WTC11 (cell line): ENCODE results near the gene PRKCB. TPM values are rescaled to one million over a fixed set of nuclear protein-coding genes. Genes with fewer than 3 reads are reported as not detected.

Experiments used
- ATAC-seq: fragments of 200-7000 bp; cut with Tn5 transposase; 2 replicates; pipeline ENCODE4 v1.10.0; 2021; ENCODE audit warnings: mild to moderate bottlenecking, moderate library complexity
- CTCF ChIA-PET: fragments of 300-600 bp; sonication (Branson Sonifier 250); formaldehyde crosslinking; loops from one replicate; lab custom pipeline; 2021; ENCODE audit warnings: antibody characterized with exemption; lab: Charles Lee
- POLR2A ChIA-PET: fragments of 350-600 bp; sonication (Branson Sonifier 250); formaldehyde crosslinking; loops from one replicate; lab custom pipeline; 2021; ENCODE audit warnings: antibody characterized with exemption; lab: Charles Lee
- DNase-seq: peaks from one replicate; pipeline ENCODE4 v3.0.0; 2021; ENCODE audit warnings: low spot score
- H3K27ac Mint-ChIP-seq: 2 replicates; pipeline ENCODE4 v1.8.0; 2021; ENCODE audit warnings: mixed read lengths
- H3K27me3 Mint-ChIP-seq: 2 replicates; pipeline ENCODE4 v1.8.0; 2021; ENCODE audit warnings: low read depth, mild to moderate bottlenecking, moderate library complexity, mixed read lengths
- H3K36me3 Mint-ChIP-seq: 2 replicates; pipeline ENCODE4 v1.8.0; 2021; ENCODE audit warnings: mixed read lengths
- H3K4me1 Mint-ChIP-seq: 2 replicates; pipeline ENCODE4 v1.8.0; 2022; ENCODE audit warnings: mixed read lengths
- H3K4me3 Mint-ChIP-seq: 2 replicates; pipeline ENCODE4 v1.8.0; 2021; ENCODE audit warnings: mild to moderate bottlenecking, moderate library complexity, mixed read lengths
- H3K9me3 Mint-ChIP-seq: 2 replicates; pipeline ENCODE4 v1.8.0; 2021; ENCODE audit warnings: mixed read lengths
- ATF1 ChIP-seq: sonication (generic); formaldehyde crosslinking; IDR thresholded peaks from 2 replicates; pipeline ENCODE4 v1.8.1; 2023; ENCODE audit warnings: mild to moderate bottlenecking, moderate library complexity, missing genetic modification reagents
- CDX4 ChIP-seq: fragments of 250-450 bp; sonication (Bioruptor Pico); IDR thresholded peaks from 2 replicates; pipeline ENCODE4 v1.9.0; 2021; ENCODE audit warnings: moderate library complexity, mild to moderate bottlenecking, inconsistent platforms, borderline replicate concordance
- E2F4 ChIP-seq: sonication (generic); formaldehyde crosslinking; IDR thresholded peaks from 2 replicates; pipeline ENCODE4 v1.8.1; 2022; ENCODE audit warnings: low read depth, mild to moderate bottlenecking, moderate library complexity, missing genetic modification reagents, borderline replicate concordance
- EMX1 ChIP-seq: fragments of 250-450 bp; sonication (Bioruptor Pico); IDR thresholded peaks from 2 replicates; pipeline ENCODE4 v1.8.0; 2021; ENCODE audit warnings: mild to moderate bottlenecking
- FOXJ3 ChIP-seq: sonication (generic); formaldehyde crosslinking; IDR thresholded peaks from 2 replicates; pipeline ENCODE4 v1.9.0; 2021; ENCODE audit warnings: missing genetic modification reagents, mild to moderate bottlenecking, borderline replicate concordance
- FOXP1 ChIP-seq: sonication (generic); formaldehyde crosslinking; IDR thresholded peaks from 2 replicates; pipeline ENCODE4 v1.8.0; 2022; ENCODE audit warnings: missing genetic modification reagents, mild to moderate bottlenecking, moderate library complexity, borderline replicate concordance
- GRHL2 ChIP-seq: fragments of 250-450 bp; sonication (Bioruptor Pico); IDR thresholded peaks from 2 replicates; pipeline ENCODE4 v1.8.0; 2022; ENCODE audit warnings: mild to moderate bottlenecking, moderate library complexity; ENCODE audit not compliant: insufficient replicate concordance, severe bottlenecking
- GTF2I ChIP-seq: fragments of 250-450 bp; sonication (Bioruptor Pico); conservative IDR thresholded peaks from 2 replicates; pipeline ENCODE4 v1.4.0; 2021; ENCODE audit warnings: mild to moderate bottlenecking
- KAT7 ChIP-seq: sonication (generic); formaldehyde crosslinking; IDR thresholded peaks from 2 replicates; pipeline ENCODE4 v1.8.1; 2023; ENCODE audit warnings: missing genetic modification reagents, mild to moderate bottlenecking, borderline replicate concordance
- NFE2L1 ChIP-seq: sonication (generic); formaldehyde crosslinking; IDR thresholded peaks from 2 replicates; pipeline ENCODE4 v1.8.1; 2023; ENCODE audit warnings: missing genetic modification reagents
- NFYB ChIP-seq: sonication (generic); formaldehyde crosslinking; conservative IDR thresholded peaks from 2 replicates; pipeline ENCODE4 v1.8.0; 2022; ENCODE audit warnings: low read depth, missing genetic modification reagents
- NR1H2 ChIP-seq: sonication (generic); formaldehyde crosslinking; IDR thresholded peaks from 2 replicates; pipeline ENCODE4 v1.9.0; 2021; ENCODE audit warnings: mild to moderate bottlenecking, moderate library complexity, missing genetic modification reagents
- TP53 ChIP-seq: sonication (generic); formaldehyde crosslinking; IDR thresholded peaks from 2 replicates; pipeline ENCODE4 v1.8.1; 2023; ENCODE audit warnings: mild to moderate bottlenecking, missing genetic modification reagents
- ZBTB21 ChIP-seq: sonication (generic); formaldehyde crosslinking; IDR thresholded peaks from 2 replicates; pipeline ENCODE4 v1.8.1; 2023; ENCODE audit warnings: mild to moderate bottlenecking, missing genetic modification reagents, borderline replicate concordance
- ZNF138 ChIP-seq: sonication (generic); formaldehyde crosslinking; conservative IDR thresholded peaks from 2 replicates; pipeline ENCODE4 v1.8.1; 2022; ENCODE audit warnings: mild to moderate bottlenecking, moderate library complexity, missing genetic modification reagents
- ZNF219 ChIP-seq: sonication (generic); formaldehyde crosslinking; IDR thresholded peaks from 2 replicates; pipeline ENCODE4 v1.8.0; 2023; ENCODE audit warnings: missing genetic modification reagents, mild to moderate bottlenecking, borderline replicate concordance
- ZNF232 ChIP-seq: sonication (generic); formaldehyde crosslinking; IDR thresholded peaks from 2 replicates; pipeline ENCODE4 v1.8.0; 2022; ENCODE audit warnings: mild to moderate bottlenecking, missing genetic modification reagents
- ZNF281 ChIP-seq: sonication (generic); formaldehyde crosslinking; IDR thresholded peaks from 2 replicates; pipeline ENCODE4 v1.8.0; 2023; ENCODE audit warnings: mild to moderate bottlenecking, missing genetic modification reagents
- total RNA-seq: library from RNA; stranded (reverse); gene quantifications from 3 replicates; pipeline ENCODE4 v1.2.3, GENCODE V29; 2021
- TF ChIP-seq, protein P1 (sequence below): fragments of 250-450 bp; sonication (Bioruptor Pico); IDR thresholded peaks from 2 replicates; pipeline ENCODE4 v2.1.2; 2022; ENCODE audit warnings: mild to moderate bottlenecking, moderate library complexity
- TF ChIP-seq, protein P2 (sequence below): sonication (generic); formaldehyde crosslinking; IDR thresholded peaks from 2 replicates; pipeline ENCODE4 v1.8.0; 2022; ENCODE audit warnings: mild to moderate bottlenecking, missing genetic modification reagents

The PRKCB gene
- total RNA-seq, 1 experiment from 2014 or later, result 6.9 TPM

GRCh38 chr16:23838485-23839142 is 2.8 kb downstream of the PRKCB start:
- Mint-ChIP-seq H3K4me3 (no peak overlapping the region), H3K27me3 (peaks cover 77% of the 10 kb centered on the region), H3K4me1 (peaks cover 30% of the 10 kb centered on the region), H3K36me3 (no peaks in the 10 kb centered on the region), H3K9me3 (no peaks in the 10 kb centered on the region), H3K27ac (no peak overlapping the region)
- ATAC-seq (no peak), DNase-seq (no peak)
- TF ChIP-seq KAT7 (CRISPR knock-in tag) (no peak), GTF2I (CRISPR knock-in tag) (no peak), ZNF138 (CRISPR knock-in tag) (no peak), ATF1 (CRISPR knock-in tag) (no peak)
- TF ChIP-seq, protein P1, sequence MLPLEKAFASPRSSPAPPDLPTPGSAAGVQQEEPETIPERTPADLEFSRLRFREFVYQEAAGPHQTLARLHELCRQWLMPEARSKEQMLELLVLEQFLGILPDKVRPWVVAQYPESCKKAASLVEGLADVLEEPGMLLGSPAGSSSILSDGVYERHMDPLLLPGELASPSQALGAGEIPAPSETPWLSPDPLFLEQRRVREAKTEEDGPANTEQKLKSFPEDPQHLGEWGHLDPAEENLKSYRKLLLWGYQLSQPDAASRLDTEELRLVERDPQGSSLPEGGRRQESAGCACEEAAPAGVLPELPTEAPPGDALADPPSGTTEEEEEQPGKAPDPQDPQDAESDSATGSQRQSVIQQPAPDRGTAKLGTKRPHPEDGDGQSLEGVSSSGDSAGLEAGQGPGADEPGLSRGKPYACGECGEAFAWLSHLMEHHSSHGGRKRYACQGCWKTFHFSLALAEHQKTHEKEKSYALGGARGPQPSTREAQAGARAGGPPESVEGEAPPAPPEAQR (CRISPR knock-in tag), result no peak
- TF ChIP-seq, protein P2, sequence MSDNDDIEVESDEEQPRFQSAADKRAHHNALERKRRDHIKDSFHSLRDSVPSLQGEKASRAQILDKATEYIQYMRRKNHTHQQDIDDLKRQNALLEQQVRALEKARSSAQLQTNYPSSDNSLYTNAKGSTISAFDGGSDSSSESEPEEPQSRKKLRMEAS, result no peak
- POLR2A ChIA-PET, result no interaction called here
- CTCF ChIA-PET, result interaction anchor here (2.4 kb wide), 1 partner anchor 172 kb away, joined by 13 read pairs; no protein-coding TSS in a partner anchor

DNA sequence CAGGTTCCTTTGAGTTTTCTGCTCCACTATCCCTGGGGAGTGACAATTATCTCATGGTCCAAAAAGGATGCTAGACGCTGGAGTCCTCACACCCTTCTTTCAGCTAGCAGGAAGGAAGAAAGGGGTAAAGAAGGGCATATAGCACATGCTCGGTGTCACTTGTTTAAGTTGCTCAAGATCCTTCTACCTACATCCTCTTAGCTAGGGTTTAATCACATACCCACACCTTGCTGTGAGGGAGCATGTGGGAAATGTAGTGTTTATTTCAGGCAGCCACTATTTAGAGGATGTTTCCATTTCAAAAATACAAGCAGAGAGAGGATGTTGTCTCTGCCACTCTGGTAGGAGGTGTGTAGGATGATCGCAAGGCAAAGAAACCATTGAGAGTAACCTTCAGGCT is 4.5 kb downstream of the PRKCB start:
- Mint-ChIP-seq H3K4me1 (peaks cover 23% of the 10 kb centered on the region), H3K27me3 (peaks cover 66% of the 10 kb centered on the region), H3K27ac (no peak overlapping the region), H3K36me3 (no peaks in the 10 kb centered on the region), H3K9me3 (no peaks in the 10 kb centered on the region), H3K4me3 (no peak overlapping the region)
- ChIA-PET POLR2A (no interaction called here), CTCF (no interaction called here)
- DNase-seq, result no peak
- no peak for ATAC-seq
- no peak for TF ChIP-seq FOXP1 (CRISPR knock-in tag)
- TF ChIP-seq E2F4 (CRISPR knock-in tag), result no peak
- TF ChIP-seq ZBTB21, result no peak
- TF ChIP-seq NFE2L1, result no peak
- no peak for TF ChIP-seq ZNF232 (CRISPR knock-in tag)
- no peak for TF ChIP-seq EMX1 (CRISPR knock-in tag)
- no peak for TF ChIP-seq FOXJ3 (CRISPR knock-in tag)
- no peak for TF ChIP-seq GRHL2 (CRISPR knock-in tag)
- no peak for TF ChIP-seq NR1H2 (CRISPR knock-in tag)

DNA sequence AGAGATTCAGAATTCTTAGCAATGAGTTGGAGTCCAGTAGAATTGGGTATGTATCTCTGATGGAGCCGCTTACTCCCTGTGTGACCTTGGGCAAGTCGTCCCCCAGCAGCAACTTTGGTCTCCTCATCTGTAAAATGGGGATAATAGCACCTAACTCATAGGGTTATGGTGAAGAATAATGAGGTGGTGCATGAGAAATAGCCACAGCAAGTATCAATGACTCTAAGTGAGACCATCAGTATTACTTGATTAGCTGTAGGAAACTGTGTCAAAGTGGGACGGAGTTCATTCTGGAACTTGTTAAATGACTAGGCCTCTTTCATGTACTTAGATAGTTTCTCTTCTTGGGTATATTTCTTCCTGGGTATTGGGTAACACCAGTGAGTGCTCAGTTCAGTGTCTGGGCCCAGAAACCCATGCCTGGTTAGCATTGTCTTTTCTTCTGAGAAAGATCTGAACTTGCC is 6.4 kb downstream of the PRKCB start:
- DNase-seq (no peak), ATAC-seq (no peak)
- Mint-ChIP-seq H3K9me3 (no peaks in the 10 kb centered on the region), H3K4me1 (peaks cover 17% of the 10 kb centered on the region), H3K4me3 (no peak overlapping the region), H3K27me3 (peaks cover 65% of the 10 kb centered on the region), H3K27ac (no peak overlapping the region), H3K36me3 (no peaks in the 10 kb centered on the region)
- CTCF ChIA-PET, result no interaction called here
- POLR2A ChIA-PET, result no interaction called here
- TF ChIP-seq ZBTB21, result no peak
- no peak for TF ChIP-seq TP53
- TF ChIP-seq ATF1 (CRISPR knock-in tag), result no peak
- no peak for TF ChIP-seq CDX4
- no peak for TF ChIP-seq ZNF219 (CRISPR knock-in tag)
- no peak for TF ChIP-seq ZNF281 (CRISPR knock-in tag)
- TF ChIP-seq NFYB (CRISPR knock-in tag), result no peak
- TF ChIP-seq E2F4 (CRISPR knock-in tag), result no peak
